Kidney tubule cell (primary cell): ENCODE data around the gene EGF.

Experiments used
- DNase-seq: peaks from one replicate; pipeline ENCODE4 v3.0.0-alpha.2; 2018; ENCODE audit warnings: low spot score

Gene EGF

DNA sequence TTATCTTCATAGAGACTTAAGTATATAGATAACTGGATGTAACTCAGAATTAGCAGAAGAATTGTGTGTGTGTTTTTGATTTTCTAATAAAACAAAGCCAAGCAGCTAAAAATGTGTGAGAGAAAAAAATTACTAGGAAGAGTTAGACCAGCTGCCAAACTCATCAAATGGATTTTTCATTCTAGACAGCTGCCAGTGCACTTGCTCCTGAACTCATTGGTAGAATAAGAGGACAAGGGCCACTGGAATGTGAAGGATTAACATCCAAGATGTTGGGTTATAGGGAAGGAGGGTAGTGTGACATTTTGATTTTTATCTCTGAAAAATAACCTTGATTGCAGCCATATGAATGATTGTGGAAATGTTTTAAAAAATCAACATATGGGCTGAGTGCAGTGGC is 49.7 kb downstream of the EGF start:
- no peak for DNase-seq

DNA sequence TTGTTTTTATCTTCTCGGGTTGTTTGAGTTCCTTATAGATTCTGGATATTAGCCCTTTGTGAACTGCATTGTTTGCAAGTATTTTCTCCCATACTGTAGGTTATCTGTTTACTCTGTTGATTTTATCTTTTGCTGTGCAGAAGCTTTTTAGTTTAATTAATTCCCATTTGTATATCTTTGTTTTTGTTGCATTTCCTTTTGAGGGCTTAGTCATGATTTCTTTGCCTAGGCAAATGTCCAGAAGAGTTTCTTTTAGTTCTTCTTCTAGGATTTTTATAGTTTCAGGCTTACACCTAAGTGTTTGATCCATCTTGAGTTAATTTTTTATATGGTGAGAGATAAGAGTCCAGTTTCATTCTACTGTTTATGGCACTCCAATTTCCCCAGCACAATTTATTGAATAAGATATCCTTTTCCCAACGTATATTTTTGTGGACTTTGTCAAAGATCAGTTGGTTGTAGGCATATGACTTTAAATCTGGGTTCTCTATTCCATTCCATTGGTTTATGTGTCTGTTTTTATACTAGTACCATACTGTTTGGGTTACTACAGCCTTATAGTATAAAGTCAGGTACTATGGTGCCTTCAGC is 54.3 kb downstream of the EGF start:
- no peak for DNase-seq

DNA sequence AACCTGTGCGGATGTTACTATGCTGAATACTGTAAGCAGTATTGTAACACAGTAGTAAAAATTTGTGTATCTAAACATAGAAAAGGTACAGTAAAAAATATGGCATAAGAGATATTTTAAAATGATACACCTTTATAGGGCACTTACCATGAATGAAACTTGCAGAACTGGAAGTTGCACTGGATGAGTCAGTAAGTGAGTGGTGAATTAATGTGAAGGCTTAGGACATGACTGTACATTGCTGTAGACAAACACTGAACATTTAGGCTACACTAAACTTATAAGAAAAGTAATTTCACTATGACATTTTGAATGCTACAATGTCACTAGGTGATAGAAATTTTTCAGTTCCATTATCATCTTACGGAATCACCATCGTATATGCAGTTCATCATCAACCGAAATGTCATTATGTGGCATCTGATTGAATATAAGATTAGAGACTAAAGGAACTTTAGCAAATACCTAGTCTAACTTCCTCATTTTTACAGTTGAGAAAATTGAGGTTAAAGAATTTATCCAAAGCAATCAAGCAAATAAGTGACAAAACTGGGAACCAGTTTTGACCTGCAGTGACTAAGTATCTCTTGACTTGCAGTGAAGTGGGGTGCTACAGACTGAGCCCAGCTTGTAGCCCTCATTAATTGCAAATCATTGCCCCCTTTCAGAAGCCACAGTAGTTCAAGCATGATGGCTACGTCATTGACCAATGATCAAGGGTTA is 55.3 kb downstream of the EGF start:
- peak; percentile 89 for DNase-seq

DNA sequence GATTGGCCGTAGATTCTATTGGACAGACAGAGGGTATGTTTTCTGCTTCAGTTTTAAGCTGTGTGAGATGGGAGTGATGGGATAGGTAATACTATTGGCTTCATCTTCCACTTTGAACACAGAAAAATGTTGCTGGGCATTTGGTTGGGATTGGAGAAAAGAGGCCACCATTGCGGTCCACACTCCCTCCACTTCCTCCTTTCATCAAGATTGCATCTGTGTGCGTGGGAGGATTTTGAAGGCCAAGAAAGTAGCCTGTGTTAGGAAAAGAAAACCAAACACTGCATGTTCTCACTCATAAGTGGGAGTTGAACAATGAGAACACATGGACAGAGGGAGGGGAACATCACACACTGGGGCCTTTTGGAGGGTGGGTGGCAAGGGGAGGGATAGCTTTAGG is 56.4 kb downstream of the EGF start:
- DNase-seq: no peak

DNA sequence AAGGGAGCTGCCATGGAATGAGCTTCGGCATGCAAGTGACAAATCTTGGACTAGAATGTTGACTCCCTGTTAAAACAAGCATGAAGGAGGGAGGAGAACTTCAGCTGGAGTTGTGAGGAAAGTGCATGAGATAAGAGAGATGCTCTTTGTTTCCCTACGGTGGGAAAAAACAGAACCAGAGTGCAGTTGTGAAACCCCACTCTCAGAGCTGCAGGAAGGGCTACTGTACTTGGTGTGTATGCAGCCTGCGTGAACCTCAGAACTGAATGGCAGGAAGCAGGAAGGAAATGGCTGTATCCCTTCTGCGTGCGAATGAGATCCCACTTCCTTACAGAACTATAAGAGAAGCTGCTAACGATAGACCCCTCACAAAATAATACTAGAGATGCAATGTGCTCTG is 57.2 kb downstream of the EGF start:
- DNase-seq: no peak

DNA sequence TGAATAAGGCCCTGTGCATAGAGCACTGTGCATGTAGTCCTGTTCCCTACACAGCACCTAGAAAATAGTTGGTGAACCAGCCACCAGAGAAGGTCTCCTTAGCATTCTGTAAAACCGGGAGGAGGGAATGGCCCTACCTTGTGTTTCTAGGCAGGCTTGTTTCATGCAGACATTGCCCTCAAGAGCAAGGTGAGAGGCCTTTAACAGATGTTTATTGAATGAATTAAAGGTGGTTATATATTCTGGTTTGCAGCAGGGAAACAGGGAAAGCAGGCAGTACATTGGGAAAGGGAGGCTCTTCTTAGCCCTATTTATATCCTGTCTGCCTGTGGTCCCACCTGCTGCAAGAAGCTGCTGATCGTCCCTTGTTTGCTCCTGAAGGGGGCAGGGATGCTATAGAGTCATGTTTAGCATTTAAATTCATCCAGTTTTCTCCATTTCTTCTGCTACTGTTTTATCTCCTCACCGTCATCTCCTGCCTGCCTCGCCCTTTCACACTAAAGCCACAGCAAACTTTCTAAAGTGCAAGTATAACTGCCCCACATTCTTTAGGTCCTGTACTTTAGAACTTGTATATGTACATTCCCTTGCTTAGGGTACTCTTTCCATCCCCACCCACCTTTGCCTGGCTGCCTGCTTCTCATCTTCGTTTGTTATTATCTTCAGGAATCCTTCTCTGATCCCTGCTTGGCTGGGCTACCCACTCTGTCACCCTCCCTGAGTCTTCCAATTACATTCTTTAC is 60.3 kb downstream of the EGF start:
- no peak for DNase-seq

DNA sequence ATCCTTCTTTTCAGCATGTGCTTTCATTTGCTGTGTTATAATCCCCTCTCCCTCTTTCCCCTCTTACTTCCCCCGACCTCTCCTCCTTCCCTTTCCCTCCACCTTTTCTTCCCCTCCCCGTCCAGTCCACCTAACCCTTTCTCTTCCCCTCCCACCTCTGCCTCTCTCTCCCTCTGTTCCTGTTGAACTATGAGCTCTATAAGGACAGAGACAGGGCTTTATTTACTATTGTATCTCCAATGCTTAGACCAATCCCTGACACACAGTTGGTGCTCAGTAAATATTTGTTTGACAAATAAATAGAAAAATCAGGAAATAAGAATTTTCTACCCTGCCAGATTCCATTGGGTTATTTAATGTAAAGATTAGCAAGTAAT is 60.8 kb downstream of the EGF start:
- DNase-seq: no peak

DNA sequence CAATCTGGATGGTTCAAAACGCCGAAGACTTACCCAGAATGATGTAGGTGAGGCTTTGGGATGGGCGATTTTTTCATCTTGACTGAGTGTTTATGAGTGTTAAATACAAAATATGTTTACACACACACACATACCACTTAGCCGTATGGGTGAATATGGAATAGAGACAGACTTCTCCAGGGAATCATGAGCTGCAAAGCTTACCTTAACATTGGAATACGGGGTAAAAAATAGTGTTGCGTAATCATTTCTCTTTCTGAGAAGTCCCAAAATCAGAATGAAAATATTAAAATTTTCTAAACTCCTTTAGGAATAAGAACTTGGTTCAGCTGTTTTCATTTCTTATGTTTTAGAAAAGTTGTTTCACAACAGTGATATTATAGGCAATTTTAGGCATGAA is 63.5 kb downstream of the EGF start:
- no peak for DNase-seq

DNA sequence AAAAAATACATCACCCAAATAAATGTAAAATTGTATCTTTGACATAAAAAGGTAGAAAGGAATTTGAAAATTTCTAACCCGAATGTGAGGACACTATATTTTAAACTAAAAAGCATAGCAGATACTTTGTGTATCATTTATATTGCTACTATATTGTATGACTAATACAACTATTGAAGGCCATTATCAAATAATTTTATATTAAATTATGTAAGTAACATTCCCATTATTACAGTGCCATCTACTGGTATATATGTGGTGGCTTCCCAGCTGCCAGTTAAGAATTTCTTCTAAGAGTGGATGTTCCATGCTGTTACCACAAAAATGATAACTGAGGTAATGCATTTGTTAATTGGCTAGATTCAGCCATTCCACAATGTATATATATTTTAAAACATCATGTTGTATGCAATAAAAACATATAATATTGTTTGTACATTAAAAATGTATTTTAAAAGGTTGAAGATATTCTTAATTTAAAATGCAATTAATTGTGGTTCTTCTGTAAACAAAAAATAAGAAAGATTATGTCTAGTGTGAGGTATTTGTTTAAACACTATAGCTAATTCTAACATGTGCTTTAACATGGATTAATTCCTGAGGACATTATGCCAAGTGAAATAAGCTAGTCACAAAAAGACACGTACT is 65.3 kb downstream of the EGF start:
- DNase-seq: peak; percentile 60

DNA sequence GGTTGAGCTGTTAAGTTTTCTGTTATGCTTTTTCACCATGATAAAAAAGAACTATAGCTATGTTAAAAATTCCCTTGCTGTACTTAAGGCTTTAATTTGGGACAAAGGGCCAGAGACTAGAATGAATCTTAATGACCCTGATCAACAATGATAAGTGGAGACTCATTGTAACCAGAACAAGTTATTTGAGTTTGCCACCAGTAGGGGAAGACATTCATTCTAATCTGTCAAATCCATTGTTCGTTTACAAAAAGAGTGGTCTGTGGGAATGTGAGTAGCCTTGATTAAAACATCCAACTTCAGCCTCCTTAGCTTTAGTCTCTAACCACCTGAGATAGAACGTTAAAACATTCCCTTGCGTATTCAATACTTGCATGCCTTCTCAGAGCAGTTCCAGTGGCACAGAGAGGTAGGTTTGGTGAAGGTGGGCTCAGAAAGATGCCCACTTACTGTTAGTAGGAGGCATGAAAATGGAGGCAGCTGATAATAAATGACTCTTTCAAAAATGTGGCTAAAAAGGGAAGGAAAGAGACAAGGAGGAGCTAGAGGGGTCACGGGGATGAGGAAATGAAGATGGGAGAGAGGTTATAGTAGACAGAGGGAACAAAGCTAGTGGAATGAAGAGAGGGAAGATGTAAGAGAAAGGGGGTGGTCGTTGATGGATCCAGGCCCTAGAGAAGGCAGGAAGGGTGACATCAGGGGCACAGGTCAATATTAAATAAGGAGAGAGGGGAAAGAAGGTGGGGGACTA is 66.2 kb downstream of the EGF start:
- DNase-seq: no peak

DNA sequence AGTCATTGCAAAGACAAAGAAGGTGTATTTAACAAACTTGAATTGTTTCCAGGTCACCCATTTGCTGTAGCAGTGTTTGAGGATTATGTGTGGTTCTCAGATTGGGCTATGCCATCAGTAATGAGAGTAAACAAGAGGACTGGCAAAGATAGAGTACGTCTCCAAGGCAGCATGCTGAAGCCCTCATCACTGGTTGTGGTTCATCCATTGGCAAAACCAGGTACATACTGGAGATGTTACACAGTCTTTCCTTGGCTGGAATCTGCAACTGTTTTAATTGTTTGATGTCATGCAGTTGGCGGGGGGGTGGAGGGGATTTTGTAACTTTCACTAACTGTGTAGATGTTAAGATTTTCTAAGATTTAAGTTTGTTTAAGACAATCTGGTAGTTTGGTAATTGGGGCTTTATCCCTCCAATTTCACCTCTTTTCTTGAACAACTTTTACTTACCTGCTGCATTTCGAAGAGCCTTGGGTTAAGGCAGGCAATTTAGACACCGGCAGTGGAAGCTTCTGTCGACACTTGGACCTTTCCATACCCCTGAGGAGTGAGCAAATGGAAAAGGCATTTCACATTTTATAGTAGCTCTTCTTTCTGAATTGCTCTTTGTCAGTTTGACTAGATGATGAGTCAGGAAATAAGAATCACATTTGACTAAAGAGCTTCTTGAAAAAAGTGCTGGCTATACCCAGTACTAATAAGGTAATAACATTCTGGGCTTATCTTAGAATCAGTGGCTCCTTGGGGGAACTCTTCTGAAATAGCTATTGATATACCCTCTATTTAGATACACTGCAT is 67.4 kb downstream of the EGF start:
- DNase-seq: peak; percentile 78

DNA sequence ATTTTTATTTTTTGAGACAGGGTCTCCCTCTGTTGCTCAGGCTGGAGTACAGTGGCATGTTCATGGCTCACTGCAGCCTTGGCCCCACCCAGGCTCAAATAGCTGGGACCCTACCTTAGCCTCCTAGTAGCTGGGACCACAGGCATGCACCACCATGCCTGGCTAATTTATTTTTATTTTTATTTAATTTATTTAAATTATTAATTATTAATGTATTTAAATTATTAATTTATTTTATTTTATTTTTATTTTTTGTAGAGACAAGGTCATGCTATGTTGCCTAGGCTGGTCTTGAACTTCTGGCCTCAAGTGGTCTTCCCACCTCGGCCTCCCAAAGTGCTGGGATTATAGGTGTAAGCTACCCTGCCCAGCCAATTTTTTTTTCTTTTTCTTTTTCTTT is 69.3 kb downstream of the EGF start:
- DNase-seq: no peak

DNA sequence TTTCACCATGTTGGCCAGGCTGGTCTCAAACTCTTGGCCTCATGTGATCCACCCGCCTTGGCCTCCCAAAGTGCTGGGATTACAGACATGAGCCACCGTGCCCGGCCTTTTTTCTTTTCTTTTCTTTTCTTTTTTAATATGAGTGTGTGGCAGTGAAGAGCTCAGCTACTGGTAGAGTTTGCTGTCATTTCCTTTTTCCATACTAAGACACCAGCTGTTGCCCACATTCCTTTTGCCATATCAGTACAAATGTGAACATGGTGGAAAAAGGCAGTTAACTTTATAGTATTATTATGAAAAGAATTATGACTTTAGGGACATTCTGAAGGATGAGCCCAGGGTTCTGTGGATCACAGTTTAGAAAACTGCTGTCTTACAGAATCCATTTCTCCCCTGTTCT is 69.8 kb downstream of the EGF start:
- DNase-seq: no peak

DNA sequence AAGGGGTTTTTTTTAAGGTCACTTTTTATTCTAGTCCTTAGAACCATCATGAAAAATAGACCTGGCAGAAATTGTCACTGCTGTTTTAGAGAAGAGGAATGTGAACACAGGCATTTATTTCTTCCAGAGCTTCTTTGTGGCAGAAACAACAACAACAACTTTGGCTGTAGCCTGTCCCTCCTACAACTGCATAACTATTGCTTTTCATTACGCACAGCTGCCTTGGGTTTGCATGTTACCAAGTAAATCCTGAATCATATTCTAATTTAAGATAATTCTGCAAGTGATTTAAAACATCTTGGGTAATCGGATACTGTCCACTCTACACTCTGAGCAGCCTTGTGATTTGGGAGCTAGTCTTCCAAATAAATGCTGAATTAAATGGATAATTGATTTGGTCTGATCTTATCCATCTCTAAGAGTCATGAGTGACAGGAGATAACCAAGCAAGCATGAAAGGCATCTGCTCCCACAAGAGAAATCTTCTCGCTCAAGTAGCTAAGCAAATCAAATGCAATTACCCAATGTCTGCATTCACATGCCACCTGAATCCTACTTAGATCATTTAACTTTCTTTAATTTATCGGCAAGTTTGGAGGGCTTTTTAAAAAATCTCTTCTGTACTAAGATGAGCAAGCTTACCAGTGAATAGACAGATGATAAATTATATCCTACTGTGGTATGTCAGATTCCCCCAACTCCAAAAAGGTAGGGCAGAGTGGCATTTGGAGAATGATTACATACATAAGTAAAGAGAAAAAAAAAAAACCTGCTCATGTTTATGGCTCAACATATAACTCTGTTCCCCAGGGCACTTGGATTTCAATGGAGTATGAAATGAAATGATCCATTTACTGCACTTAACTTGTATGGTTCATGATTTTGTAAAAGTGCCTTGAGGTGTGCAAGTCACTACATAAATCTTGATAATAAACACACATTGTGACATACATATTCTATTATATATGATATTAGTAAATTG is 73.6 kb downstream of the EGF start:
- no peak for DNase-seq

DNA sequence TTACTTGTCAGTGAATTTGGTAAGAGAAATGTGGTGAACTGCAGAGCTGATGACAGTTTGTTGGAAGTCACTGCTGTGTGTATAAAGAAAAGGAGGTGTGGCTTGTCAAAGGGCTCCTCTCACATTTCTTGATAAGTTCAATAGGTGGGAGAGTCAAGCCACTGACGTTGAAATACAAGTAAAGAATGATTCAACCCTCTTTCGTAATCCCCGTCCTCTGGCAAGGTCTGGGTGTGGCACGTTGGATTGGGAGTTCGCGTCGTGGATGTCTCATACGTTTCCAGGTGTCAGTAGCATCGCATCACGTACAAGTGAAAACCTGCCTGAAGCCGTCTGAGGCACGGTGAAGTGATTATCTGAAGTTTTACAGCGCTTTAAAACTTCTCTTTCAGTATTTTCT is 76.4 kb downstream of the EGF start:
- no peak for DNase-seq

DNA sequence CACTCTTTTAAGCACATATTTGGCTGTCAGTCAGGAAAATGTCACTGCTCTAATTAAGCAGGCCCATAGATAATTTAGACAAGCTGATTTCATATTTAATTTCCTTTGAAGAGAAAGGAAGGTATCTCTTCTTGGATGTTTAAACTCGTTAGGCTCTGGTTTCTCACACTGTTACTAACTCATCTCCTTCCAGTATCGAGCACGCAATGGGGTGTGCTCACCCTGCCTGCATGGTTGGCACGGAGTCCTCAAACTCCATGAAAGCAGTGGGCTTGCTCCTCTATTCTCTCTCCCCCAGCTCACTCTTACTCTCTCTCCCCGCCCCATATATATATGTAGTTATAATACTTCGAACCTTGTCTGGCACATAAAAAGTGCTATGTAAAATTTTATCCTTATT is 76.9 kb downstream of the EGF start:
- no peak for DNase-seq

DNA sequence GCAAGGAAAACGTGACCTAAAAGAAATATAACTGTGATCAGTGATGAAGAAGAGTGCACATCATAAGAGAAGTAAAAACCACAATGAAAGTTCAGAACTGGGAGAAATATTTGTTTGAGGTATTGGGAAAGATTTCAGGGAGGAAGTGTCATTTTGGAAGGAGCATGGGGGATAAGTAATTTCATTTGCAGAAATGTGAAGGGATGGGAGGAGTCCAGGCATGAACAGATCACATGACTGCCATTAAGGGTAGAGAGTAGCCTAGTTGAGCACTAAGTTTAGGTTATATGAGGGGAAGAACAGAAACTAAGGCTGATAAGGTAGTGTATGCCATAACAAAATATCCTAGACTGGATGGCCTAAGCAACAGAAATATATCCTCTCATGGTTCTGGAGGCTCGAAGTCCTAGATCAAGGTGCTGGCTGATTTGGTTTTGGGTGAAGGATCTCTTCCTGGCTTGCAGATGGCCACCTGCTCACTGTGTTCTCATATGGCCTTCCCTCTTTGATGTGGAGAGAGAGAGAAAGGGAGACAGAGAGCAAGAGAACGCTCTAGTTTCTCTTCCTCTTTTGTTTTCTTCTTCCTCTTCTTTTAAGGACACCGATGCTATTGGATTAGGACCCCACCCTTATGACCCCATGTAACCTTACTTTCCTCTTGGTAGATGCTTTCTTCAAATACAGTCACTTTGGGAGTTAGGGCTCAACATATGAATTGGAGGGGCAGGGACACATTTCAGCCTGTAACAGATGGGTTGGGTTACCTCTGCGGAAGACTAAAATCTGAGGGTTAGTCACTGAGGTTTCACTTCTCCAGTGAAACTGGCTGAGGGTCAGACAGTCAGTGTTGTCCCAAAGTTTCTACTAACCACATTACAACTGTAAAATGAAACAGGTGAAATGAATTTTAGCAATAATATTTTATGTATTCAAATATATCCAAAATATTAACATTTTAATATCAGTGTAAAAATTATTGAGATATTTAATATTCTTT is 77.9 kb downstream of the EGF start:
- no peak for DNase-seq

DNA sequence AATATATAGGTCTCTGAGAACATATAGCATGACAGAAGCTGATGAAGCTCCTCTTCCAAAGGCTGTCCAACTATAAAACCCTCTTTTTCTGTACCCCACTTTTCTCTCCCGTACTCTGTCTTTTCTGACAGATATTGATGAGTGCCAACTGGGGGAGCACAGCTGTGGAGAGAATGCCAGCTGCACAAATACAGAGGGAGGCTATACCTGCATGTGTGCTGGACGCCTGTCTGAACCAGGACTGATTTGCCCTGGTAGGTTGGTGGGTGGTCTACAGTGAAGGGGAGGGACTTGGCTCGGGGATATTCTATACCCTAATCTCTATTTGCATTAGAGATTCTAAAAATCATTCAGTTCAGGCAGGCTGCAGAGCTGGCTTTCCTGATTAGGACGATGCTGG is 80.4 kb downstream of the EGF start:
- no peak for DNase-seq

DNA sequence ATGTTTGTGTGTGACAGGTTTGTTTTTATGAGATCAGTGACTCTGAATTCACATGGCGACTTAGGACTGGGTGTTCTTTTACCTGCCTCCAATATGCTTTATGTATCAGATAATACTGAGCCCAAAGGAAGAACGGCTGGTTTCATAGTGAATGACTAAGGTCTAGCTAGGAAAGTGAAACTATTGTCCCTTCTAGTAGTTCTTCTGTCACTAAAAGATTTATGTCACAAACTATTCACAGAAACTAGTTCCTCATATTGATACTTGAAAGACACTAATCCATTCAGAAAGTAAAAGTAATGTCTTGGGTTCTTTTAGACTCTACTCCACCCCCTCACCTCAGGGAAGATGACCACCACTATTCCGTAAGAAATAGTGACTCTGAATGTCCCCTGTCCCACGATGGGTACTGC is 81.7 kb downstream of the EGF start:
- no peak for DNase-seq
